GM21526 (cell line): ENCODE measurements around the gene CERS4.
A peak's percentile ranks its signal among the peaks of the same experiment; 100 is the strongest.
"Not testable (repeated sequence)": the region's sequence is repeated elsewhere in the genome, so short reads cannot be mapped to it uniquely, and the experiment has no call there.

Experiments used
- ATAC-seq: cut with Tn5 transposase; IDR thresholded peaks from one replicate; pipeline ENCODE4 v1.9.1; 2021; ENCODE audit warnings: moderate library complexity; ENCODE audit not compliant: unreplicated experiment, low FRiP score

CERS4 gene

DNA sequence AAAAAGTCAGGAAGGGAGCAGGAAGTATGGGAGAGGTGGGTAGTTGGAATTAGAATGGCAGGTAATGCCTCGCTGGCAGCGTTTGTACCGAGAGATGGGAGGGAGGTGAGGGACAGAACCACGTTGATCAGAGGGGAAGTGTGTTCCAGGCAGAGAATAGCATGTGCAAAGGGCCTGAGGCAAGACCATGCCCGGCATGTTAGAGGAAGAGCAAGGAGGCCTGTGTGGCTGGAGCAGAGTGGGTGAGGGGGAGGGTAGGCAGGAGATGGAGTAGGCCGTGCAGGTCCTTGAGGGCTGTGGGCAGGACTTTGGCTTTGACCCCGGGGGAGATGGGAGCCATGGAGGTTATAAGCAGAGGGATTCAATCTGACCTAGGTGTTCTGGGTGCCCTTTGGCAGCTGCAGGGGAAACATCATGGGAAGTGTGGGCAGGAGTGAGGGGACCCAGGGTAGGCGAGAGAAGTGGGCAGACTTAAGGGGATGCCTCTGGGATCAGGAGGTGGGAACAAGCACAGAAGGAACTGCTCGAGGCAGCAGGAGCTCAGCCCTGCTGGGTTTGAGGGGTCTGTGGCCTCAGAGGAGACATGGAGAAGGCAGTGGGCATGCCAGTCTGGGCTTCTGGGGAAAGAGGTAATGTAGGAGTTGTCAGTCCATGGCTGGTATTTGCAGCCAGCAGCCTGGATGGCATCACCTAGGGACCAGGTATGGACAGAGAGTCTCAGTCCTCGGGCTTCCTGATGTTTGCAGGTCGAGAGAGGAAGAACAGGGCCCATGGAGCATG is 50.2 kb downstream of the CERS4 start:
- no peak for ATAC-seq

DNA sequence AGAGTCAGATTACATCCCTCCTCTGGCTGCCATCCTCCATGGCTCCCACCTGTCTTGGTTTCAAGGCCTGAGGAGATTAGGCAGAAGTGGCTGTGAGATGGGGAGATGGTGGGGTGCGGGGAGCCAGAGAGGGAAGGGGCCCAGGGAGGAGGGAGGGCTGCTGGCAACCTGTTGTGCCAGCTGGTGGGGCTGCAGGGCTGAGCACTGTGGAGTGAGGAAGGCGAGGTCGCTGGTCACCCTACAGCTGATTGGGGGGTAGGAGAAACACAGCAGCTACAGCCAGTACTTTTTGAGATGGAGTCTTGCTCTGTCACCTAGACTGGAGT is 50.7 kb downstream of the CERS4 start:
- ATAC-seq, result no peak

DNA sequence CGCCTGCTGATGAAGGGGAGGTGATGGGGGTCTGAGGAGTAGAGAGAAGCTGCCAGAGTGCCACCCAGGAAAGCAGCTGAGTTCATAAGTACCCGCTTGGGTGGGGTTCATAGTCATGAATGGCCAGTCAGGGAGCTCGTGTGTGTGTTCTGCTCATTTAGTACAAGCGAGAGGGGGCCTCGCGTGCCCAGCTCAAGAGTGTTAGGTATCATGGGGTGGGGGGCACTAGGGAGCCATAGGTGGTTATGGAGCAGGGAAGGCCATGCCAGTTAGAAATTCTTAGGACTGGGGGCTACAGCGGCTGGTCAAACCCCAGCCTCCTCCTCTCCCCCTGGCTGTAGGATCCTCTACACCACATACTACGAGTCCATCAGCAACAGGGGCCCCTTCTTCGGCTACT is 52.2 kb downstream of the CERS4 start:
- ATAC-seq, result no peak

DNA sequence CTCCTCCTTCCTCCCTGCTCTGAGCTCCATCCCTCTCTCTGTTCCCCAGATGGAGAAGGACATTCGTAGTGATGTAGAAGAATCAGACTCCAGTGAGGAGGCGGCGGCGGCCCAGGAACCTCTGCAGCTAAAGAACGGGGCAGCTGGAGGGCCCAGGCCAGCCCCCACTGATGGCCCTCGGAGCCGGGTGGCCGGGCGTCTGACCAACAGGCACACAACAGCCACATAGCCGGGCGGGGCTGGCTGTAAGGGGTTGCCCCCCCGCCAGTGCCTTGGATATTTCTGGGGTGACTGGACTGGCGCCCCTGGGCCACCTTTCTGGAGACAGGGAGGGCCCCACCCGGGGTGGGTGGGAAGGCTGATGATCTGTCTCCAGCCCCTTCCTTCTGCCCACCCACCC is 52.7 kb downstream of the CERS4 start:
- no peak for ATAC-seq

DNA sequence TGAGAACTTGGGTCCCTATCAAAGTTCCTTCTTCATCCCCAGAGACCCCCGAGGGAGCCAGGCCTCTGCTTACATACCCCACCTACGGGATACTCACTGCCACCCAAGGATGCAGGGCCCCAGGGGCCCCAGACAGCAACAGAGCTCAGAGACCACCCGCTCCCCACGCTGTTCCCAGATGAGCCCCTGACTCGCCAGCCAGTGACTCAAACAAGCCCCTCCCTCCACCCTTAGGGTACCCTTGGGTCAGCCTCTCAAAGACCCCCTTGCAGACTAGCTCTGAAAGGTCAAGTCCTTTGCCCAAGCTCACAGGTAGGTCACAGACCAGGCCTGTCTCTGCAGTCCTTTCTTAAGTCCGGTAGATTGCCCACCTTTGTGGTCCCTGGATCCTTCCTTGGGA is 53.3 kb downstream of the CERS4 start:
- ATAC-seq, result no peak

DNA sequence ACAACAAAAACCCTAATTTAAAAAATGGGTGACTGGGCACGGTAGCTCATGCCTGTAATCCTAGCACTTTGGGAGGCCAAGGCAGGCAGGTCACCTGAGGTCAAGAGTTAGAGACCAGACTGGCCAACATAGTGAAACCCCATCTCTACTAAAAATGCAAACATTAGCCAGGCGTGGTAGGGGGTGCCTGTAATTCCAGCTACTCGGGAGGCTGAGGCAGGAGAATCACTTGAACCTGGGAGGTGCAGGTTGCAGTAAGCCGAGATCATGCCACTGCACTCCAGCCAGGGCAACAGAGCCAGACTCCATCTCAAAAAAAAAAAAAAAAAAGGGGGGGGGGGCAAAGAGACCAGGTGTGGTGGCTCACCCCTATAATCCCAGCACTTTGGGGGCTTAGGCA is 55.1 kb downstream of the CERS4 start:
- ATAC-seq, result not testable (repeated sequence)

DNA sequence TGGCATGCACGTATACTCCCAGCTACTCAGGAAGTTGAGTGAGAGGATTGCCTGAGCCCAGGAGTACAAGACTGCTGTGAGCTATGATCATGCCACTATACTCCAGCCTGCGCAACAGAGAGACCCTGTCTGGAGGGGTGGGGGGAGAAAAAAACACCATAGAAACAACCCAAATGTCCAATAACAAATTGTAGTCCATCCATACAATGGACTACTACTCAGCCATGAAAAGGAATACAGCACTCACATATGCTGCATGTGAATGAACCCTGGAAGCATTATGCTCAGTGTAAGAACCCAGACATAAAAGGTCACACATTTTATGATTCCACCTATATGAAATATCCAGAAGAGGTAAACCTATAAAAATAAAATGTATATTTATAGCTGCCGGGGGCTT is 56.7 kb downstream of the CERS4 start:
- ATAC-seq, result no peak

DNA sequence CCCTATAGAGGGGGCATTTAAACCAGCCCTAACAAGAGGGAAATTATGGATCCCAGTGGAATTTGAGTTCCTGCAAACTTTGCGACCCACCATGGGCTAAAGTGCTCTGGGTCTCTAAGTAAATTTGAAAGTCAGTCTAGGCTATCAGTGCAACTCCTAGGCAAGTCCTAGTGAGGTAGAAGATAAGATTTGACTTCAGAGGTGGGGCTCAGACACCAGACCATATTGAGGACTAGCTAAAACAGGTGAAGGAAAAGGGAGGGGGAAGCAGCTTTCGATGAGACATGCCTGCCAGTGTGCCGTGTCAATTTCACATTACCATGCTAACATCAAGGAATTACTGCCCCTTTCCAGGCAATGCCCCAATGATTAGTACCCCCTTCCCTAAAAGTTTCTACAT is 60.6 kb downstream of the CERS4 start:
- ATAC-seq, result no peak

DNA sequence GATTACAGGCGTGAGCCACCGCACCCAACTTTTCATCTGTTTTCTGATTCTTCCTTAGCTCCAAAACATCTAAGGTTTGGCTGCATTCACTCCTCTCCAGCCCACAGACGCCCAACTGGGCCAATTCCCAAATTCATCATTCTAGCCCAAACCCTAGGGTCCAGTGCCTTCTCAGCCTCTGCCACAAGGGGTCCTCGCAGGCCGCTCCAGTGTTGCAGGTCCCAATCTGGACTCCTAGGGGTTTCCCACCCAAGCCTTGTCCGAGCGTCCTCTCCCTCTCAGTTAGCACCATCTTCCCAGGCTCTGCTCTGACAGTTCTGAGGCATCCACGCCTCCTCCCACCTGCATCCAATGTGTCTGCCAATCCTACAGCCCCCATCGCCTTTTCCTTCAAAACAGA is 67.3 kb downstream of the CERS4 start:
- ATAC-seq, result not testable (repeated sequence)

DNA sequence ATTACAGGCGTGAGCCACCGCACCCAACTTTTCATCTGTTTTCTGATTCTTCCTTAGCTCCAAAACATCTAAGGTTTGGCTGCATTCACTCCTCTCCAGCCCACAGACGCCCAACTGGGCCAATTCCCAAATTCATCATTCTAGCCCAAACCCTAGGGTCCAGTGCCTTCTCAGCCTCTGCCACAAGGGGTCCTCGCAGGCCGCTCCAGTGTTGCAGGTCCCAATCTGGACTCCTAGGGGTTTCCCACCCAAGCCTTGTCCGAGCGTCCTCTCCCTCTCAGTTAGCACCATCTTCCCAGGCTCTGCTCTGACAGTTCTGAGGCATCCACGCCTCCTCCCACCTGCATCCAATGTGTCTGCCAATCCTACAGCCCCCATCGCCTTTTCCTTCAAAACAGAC is 82.2 kb downstream of the CERS4 start:
- ATAC-seq, result not testable (repeated sequence)

DNA sequence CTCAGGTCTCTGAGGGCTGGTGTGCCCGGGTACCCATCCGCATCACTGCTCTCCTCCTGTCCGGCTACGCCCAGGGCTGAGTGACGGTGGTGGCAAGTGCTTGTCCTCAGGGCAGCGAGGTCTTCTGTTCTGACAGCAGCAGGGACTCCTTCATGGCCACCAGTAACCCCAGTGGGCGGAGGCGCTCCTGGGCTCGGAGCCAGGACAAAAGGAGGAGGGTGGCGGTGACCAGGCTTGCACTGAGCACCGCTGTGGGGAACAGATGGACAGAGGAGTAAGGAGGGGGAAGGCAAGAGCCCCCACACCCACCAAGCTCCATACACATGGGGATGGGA is 93.2 kb downstream of the CERS4 start:
- ATAC-seq, result no peak

DNA sequence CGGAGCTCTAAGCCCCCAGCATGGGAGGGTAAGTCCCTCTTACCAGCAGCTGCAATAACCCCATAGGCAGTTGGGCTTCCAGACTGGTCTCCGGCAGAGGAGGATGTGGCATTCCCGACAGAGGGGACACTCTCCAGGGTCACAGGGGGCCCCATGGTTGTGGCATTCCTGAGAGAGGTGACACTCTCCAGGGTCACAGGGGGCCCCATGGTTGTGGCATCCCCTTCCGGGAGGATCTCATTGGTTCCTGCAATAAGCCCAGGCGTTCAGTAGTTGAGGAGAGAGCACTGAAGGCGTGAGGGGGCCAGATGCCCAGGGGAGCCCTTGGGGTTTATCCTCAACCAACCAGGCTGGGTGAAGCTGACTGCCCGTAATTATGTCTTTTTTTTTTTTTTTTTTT is 93.6 kb downstream of the CERS4 start:
- ATAC-seq, result no peak

DNA sequence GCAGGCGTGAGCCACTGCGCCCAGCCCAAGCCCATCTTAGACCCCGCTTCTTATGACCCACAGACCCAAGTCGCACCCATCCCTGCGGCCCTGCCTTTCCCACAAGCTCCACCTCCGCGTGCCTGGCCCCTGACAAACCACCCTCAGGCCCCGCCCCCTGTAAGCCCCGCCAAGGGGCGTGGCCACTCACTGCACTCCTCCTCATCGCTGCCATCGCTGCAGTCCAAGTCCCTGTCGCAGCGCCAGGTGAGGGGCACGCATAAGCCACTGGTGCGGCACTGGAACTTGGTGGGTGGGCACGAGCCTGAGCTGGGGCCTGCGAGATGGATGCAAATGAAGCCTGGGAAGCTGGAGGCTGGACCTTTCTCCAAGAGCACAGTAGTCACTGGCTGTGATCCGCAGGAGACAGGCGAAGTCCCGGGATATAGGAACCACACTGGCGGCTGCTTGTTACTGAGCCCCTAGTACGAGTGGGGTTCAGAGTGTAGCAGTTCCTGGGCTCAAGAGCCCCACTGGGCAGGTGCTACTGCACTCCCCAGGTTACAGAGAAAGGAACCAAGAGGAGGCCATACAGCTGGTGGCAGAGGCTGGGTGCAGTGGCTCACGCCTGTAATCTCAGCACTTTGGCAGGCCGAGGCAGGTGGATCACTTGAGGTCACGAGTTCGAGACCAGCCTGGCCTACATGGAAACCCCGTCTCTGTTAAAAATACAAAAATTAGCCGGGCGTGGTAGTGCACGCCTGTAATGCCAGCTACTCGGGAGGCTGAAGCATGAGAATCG is 95.9 kb downstream of the CERS4 start:
- ATAC-seq, result no peak

DNA sequence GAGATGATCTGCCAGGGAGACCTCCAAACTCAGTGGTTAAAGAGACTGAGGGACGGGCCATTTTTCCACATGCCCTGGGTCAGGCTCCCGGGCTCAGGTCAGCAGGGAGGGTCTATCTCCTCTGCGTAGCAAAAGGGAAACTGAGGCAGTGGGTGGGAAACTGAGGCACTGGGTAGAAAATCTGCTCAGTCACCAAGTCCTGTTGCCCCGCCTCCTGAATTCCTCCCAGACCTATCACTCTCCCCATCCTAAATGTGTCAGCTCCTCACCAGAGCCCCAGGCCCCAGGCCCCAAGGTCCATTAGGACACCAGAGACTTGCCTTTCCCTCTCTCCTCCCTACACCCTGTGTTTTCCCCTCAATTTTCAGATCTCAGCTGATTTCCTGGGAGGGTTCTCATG is 96.6 kb downstream of the CERS4 start:
- no peak for ATAC-seq

DNA sequence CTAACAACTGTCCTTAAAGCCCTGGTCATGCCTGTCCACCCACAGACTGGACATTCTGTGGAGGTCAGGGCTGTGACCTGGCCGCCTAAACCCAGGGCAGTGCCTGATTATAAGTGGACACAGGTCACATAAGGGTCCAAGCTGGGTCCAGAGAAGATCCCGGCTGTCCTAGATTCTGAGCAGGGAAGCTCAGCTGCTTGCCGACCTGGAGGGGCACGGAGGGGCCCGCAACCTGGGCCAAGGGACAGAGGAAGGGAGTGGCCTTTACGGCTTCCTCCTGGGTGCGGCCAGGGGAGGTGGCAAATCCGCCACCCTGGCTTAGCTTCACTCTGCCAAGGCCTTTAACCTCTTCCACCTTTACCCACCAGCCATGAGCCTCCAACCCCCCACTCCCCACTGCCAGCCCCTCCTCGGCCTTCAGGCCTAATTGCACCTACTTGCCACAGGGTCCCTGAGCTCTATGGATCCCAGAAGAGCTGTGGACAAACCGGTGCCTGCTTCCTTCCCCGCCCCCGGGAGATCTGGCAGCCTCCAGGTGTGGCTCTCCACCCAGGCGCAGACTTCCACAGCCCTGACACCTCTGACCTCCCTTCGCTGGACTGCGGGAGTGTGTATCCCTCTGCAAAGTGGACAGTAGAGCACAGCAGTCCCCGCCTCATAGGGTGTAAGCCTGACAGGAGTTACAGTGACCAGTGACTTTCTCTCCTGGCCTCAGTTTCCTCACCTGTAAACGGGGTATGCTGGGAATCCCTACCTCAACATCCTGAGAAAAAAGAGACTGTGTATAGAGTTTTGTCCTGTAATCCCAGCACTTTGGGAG is 97.3 kb downstream of the CERS4 start:
- ATAC-seq, result no peak

DNA sequence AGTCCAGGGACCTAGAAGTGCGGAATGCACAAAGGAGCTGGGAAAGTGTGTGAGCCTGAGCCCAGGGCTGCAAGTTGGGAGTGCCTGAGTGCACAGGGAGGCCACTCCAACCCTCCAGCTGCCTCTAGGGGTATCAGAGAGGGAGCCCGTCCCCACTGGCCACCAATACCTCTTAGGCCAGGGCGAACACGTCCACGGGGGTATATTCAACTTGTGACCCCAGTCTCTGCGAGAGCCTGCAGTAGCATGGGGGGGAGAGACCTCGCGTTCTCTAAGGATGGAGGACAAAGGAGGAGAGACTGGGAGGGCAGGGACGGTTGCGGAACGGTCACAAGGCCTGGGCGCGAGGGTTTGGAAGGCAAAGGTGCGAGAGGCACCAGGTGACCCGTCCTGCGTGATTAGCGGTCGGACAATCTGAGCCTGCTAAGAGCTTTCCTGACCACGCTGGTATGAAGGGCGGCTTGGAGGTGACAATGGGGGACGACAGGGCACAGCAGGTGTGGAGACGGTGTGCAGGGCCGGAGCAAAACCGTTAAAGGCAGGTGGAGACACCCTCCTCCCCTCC is 98.3 kb downstream of the CERS4 start:
- ATAC-seq, result peak; percentile 3

DNA sequence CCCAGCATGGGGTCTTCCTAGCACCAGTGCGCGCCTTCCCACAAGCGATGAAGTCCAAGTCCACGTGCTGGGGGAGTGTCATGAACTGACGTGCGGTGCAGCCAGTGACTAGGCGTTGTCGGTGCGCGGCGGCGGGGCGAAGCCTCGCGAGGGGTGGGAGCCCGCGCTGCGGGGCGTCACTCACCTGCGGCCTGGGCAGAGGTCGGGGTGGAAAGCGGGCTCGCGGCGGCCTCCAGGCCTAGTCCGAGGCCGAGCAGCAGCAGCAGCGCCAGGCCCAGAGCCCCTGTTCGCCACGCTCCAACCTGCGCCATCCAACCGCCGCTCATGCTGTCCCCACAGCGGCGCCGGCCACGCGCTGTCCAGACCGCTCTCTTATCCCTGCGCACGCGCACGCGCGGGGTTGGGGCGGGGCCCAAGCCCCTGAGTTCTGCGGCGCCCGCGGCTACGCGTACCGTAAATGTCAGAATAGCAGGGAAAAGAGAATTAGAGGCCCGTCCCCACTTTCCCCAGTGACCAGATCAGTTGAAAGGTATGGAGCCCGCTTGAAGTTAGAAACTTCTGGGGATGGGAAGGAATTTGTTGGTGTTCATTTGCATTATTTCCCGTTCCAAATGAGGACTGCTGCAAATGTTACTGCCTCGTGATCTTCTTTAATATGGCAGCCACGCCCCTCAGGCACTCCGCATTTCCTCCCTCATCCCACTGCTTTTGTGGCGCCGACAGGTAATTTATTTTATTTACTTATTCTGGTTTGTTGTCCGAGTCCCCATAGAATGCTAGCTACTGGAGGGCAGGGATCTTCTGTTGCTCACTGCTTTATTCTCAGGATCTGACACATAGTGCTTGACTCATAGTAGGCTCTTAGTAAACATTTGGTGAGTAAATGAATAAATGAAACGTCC is 99.0 kb downstream of the CERS4 start, which contains the start of gene CD320:
Gene CD320, minus strand, starts transcription at position 394 of the 902 bp plus-strand sequence. Its CDS starts 68 bp downstream, at position 326.
- ATAC-seq, result peak; percentile 67

DNA sequence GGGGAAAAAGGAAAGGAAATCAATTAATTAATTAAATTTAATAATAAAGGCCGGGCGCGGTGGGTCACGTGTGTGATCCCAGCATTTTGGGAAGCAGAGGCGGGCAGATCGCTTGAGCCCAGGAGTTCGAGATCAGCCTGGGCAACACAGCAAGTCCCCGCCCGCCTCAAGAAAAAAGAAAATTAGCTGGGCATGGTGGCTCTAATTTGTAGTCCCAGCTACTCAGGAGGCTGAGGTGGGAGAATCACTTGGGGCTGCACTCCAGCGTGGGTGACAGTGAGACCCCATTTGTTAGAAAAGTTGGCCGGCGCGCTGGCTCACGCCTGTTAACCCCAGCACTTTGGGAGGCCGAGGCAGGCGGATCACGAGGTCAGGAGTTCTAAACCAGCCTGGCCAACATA is 99.7 kb downstream of the CERS4 start:
- no peak for ATAC-seq

DNA sequence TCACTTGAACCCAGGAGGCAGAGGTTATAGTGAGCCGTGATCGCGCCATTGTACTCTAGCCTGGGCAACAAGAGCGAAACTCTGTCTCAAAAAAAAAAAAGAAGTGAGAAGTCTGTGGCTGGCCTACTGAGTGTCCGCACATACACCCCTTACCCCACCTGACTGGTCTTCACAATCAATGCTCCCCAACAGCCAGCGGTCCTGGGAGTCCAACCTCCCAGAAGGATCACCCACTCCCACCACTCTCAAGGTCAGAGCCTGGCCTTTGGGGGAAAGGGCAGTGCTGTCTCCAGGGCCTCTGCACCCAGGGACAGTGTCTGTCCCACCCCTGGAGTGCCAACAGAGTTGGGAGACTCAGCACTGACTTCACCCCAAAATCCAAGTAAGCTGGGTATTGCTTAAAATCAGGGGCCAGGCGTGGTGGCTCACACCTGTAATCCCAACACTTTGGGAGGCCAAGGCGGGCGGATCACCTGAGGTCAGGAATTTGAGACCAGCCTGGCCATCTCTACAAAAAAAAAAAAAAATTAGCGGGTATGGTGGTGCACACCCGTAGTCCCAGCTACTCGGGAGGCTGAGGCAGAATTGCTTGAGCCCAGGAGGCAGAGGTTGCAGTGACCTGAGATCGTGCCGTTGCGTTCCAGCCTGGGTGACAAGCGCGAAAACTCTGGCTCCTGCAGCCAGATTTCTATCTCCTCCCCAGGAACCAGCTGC is 101.3 kb downstream of the CERS4 start:
- no peak for ATAC-seq
